UCSD-AML1 (cell line): ENCODE measurements around the gene RAB3C.
"Not testable (repeated sequence)": the region's sequence is repeated elsewhere in the genome, so short reads cannot be mapped to it uniquely, and the experiment has no call there.

Source experiments
- DNase-seq: peaks from one replicate; lab custom pipeline; 2025; ENCODE audit not compliant: unreplicated experiment; lab: John Stamatoyannopoulos, UW

RAB3C gene

DNA sequence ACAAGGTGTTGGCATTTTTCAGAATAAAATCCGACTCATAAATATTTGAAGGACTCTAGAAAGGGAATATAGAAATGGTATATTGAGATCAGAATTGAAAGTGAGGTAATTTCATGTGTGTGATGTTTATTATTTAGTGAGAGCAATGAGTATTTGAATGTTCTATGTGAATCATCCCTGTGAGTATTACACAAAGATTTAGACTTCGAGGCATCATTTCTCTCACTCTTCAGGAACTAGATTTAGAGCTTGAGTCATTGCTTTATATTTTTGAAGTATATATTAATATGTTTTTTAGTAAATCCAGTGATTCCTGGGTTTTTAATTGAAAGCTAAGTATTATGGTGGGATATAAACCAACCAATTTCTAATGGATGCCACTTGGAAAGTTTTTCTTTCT lies 91.2 kb downstream of the RAB3C start:
- DNase-seq: no peak

DNA sequence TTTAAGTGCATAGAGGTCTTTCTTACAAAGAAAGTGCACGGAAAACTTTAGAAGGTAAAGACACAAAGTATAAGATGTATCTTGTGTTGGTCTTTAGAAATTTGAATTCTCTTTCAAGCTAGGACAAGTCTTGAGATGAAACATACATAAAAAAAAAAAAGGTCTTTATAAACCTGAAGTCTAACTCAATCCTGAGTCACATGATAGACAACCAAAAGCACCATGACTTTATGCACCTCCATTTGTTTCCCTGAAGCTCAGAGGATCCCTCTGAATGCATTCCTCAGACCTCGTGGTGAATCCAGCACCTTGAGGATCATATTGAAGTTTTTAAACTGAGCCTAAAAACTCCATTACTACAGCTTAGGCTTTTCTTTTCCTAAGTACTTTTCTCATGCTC lies 91.8 kb downstream of the RAB3C start:
- no peak for DNase-seq

DNA sequence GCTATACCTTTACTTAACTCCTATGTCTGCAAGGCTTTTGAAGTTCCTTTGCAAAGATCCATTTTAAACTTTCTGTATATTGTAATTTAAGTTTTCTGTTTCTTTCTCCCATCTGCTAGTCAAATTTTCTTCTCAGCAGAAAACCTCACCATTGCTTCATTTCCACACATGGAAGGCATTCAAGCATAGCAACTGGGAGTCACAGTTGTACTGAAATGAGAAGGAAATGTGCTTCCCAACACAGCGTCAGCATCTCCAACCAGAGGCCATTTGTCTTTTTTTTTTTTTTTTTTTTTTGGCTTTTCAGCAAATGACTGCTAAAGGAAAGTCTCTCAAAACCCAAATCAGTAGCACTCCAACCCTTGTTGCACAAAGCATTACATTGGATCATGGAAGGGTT lies 92.5 kb downstream of the RAB3C start:
- no peak for DNase-seq

DNA sequence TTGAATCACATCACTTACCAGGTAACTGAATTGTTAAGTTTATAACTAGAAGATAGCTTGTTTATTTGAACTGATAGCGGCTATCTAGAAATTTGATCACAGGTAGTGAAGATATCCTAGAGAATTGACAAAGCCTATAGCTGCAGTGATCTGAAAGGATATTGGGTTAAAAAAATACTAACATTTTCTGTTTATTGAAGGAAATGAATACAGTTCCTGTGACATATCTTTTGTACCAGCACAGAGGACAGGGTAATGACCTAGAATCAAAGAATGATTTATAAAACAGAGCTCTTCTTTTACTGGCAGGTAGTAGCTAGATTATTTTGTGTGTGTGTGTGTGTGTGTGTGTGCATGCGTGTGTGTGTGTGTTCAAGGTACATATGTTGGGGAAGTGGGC lies 94.8 kb downstream of the RAB3C start:
- no peak for DNase-seq

DNA sequence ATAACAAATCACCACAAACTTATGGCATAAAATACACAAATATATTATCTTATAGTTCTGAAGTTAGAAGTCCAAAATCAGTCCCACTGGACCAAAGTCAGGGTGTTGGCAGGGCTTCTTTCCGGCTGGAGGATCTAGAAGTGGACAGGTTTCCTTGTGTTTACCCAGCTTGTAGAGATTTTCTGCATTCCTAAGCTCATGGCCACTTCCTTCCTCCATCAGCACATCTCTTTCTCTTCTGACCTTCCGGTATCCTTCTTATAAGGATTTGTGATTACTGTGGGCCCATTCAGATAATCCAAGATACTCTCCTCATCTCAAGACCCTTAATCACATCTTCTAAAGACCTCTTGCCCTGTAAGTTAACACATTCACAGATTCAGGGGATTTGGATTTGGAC lies 97.6 kb downstream of the RAB3C start:
- DNase-seq: no peak

DNA sequence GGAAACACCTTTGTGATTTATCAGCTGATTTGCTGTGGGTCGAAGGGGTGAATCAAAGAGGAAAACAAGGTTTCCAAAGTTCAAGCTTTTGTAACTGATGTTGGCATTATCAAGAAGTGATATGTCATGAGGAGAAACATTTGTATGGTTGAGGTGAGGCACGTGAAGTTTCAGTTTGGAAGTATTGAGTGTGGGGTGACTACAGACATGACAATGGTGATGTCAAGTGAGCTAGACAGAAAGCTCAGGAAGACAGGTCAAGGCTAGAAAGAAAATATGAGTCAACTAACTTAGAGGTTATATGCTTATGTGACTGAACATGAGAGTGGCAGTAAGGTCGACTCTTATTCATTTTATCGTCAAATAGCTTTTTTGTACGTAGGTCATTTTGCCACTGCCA lies 99.1 kb downstream of the RAB3C start:
- DNase-seq: no peak

DNA sequence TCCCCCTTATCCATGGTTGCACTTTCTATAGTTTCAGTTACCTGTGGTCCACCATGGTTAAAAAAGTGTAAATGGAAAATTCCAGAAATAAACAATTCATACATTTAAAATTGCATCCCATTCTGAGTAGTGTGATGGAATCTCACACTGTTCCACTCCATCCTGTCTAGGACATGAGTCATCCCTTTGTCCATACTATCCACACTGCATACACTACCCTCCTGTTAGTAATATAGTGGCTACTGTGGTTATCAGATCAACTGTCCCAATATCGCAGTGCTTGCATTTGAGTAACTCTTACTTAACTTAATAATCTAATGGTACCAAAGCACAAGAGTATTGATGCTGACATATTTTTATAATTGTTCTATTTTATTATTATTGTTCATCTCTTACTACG lies 100.7 kb downstream of the RAB3C start:
- no peak for DNase-seq

DNA sequence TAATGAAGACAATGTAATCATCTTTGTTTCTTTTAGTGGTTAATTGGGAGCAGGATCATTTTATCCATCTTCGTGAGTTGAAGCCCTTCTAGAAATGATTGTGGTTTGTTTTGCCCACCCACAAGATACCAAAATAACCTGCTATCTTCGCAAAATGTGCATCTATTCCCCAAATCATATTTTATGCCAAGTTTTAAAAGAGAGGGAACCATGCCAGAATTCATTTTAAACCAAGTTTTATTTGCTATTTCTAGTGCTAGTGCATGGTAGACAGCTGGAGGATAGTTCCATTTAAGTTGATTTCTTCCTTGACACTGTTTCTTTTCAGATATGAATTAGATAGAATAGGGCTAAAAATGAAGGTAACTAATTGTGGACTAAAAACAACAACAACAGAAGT lies 104.2 kb downstream of the RAB3C start:
- no peak for DNase-seq

DNA sequence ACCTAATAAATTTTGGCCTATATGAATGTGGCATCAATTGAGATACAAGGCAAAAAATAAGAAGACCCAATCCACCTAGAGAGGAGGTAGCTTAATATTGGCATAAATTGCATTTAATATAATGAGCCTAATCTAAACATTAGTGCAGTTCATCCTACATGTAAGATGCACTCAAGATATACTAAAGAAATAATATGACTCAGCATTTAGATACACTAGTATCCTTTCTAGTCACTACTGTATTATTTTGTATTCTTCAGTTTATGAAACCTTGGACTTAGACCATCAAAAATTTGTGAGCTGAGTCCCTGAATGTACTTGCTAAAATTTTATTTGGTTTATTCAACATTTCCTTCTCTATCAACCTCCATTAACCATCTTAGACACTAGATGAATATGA lies 104.7 kb downstream of the RAB3C start:
- no peak for DNase-seq

DNA sequence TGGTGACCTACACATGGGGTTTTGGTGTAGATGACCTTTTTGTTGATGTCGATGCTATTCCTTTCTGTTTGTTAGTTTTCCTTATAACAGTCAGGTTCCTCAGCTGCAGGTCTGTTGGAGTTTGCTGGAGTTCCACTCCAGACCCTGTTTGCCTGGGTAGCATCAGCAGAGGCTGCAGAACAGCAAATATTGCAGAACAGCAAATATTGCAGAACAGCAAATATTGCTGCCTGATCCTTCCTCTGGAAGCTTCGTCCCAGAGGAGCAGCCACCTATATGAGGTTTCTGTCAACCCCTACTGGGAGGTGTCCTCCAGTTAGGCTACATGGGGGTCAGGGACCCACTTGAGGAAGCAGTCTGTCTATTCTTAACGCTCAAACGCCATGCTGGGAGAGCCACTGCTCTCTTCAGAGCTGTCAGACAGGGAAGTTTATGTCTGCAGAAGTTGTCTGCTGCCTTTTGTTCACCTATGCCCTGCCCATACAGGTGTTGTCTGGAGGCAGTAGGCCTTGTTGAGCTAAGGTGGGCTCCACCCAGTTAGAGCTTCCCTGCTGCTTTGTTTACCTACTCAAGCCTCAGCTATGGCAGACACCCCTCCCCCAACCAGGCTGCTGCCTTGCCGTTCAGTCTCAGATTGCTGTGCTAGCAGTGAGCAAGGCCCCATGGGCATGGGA lies 116.3 kb downstream of the RAB3C start:
- DNase-seq: not testable (repeated sequence)

DNA sequence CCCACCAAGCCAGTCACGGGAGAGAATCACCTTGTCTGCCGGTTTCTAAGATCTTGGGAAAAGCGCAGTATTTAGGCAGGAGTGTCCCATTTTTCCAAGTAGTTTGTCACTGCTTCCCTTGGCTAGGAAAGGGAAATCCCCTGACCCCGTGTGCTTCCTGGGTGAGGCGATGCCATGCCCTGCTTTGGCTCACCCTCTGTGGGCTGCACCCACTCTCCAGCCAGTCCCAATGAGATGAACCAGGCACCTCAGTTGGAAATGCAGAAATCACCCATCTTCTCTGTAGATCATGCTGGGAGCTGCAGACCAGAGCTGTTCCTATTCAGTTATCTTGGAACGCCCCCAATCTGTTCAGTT lies 116.9 kb downstream of the RAB3C start:
- no peak for DNase-seq

DNA sequence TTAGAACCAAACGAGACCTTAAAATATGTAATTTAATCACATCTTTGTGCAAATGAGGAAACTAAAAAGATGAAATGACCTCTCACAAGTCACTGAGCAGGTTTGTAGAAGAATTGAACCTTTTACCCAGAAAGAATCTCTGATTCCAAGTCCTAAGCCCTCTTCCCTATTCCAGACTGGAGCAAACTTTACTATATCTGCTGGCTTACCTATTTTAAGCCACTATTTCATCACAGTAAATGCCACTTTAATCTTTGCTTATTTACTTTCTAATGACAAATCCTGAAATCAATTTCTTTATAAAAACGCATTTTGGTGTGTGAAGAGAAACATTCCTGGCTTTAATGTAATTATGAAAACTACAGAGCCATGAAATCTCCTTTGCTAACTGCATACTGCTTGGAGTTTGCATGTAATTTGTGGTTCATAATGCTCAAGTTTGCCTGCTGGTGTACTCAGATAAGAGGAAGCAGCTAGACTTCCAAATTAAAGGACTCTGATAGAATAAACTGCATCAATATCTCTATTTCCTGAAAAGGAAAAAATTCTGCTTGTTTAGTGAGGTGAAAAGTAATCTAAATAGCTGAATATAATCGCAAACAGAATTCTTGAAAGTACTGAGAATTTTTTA lies 121.2 kb downstream of the RAB3C start:
- no peak for DNase-seq

DNA sequence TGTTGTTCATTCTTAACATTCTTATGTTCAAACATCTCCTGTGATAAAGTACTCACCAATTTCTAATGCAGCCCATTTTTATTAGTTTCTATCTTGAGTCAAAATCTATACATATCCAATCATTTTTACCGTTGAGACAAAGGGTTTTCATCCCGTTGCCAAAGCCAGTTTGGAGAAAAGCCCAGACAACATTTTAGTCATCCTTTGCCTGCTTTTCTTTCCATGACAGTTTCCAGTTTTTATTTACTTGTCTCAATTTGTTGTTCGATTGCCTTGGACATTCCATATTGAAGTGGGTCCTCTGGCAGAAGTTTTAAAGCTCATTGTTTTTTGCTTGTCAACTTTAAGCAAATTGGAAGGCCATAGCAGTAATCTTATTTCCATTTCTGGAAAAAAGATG lies 123.9 kb downstream of the RAB3C start:
- DNase-seq: no peak

DNA sequence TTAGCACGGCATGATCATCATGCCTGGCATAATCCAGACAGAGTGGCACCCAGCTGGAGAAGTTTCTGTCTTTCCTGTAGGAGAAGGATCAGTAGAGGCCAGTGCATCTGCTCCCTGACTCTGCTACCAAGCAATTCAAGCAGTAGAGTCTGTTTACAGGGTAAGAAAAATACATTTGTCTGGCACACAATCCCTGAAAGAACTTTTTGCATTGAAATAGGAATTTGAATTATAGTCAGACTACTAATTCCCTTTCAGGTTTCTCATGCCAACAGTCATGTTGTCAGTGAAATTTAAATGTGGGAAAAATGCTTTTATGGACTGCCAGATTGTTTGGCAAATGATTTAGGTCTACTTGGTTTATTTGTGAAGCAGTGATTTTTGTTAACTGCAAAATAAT lies 125.6 kb downstream of the RAB3C start:
- DNase-seq: no peak

DNA sequence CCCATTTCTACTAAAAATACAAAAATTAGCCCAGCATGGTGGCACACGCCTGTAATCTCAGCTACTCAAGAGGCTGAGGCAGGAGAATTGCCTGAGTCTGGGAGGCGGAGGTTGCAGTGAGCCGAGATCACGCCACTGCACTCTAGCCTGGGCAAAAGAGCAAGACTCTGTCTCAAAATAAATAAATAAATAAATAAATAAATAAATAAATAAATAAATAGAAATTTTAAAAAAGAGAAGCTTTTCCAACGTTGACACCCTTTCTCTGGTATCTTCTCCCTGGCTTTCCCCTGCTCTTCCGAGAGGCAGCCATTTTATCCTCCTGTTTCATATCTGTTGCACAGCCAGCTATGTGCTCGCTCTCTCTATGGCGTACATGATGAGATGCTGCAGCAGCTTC lies 127.5 kb downstream of the RAB3C start:
- DNase-seq: not testable (repeated sequence)

DNA sequence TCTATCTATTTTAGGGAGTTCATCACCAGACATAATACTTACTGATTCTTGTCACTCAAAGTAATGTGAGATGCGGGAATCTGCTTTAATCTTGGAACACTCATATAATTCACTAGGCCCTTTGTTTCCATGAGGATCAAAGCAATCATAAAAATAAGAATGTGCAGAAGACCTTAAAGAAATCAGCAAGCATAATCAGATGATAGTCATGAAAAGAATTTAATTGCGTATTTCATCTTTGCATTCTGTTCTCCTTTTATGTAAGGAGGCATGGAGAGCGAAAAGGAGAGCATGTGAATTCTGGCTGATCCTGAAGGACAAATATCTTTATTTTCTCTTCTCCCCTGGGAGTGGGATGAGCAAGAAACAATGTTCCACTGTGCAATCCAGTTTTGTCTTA lies 128.0 kb downstream of the RAB3C start:
- no peak for DNase-seq

DNA sequence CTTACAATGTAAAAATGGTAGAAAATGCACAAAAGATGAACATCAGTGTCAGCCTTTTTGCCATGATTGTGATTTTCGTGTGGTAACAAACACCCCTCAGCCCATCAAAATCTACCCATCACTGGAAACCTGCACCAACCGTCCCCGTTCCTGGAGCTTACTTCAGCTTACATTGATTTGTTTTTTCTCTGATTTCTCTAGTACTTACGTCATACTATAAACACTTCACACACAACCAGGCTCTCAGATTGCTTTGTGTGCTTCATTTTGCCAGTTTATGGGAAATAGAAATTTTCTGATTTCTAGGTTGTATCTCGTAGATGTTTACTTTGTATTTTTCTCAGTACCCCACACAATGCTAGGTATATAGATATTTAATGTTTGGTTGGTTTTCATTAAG lies 129.1 kb downstream of the RAB3C start:
- DNase-seq: no peak

DNA sequence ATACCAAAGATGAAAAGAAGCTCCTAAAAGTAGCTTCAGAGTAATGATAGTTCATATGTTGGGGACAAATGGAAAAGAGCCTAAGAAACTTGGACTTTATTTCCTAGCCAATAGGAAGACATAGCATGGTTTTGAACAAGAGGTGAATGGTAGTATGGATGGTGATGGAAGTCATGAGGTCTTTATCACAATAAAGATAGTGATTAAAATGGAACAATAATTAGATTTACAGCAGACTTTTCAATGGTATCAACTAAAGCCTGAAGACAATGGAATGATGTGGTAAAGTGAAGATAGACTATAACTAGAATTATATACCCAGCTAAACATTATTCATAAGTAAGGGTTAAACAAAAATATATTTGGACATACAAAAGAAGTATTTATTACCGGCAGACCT lies 131.2 kb downstream of the RAB3C start:
- no peak for DNase-seq

DNA sequence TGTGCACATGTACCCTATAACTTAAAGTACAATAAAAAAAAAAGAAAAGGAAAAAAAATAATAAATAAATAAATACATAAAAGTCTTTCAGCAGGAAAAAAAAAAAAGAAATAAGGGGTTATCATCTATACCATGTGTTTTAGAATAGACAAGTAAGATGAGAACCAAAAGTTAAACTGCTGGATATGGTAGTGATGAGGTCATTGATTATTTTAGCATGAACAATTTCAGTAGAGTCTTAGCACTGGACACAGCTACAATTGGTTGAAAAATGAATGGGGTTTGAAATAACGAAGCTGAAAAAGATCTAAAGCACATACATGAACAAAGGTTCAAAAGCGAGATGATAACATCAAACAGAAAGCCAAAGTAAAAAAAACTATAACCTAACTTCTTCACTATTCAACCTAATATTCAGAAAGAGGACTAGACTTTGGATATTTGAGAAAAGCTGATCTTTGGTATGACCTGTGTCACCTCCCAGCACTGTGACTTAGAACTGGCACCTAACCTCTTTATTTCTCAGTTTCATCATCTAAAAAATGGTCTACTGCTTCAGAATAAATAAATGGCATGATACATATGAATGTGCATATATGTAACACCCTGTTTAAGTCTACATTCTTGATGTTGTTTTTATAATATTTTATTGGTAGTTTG lies 133.3 kb downstream of the RAB3C start:
- no peak for DNase-seq

DNA sequence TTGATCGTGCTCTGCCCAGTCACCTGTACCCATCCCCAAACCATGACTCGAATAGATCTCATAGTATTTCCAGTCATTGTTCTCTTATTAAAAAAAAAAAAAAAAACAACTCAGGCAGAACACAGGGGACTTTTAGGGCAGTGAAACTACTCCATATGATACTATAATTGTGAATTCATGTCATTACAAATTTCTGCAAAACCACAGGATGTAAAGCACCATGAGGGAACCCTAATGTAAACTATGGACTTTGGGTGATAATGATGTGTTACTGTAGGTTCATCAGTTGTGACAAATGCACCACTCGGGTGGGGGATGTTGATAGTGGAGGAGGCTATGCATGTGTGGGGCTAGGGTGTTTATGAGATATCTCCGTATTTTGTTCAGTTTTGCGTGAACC lies 133.8 kb downstream of the RAB3C start:
- DNase-seq: no peak

DNA sequence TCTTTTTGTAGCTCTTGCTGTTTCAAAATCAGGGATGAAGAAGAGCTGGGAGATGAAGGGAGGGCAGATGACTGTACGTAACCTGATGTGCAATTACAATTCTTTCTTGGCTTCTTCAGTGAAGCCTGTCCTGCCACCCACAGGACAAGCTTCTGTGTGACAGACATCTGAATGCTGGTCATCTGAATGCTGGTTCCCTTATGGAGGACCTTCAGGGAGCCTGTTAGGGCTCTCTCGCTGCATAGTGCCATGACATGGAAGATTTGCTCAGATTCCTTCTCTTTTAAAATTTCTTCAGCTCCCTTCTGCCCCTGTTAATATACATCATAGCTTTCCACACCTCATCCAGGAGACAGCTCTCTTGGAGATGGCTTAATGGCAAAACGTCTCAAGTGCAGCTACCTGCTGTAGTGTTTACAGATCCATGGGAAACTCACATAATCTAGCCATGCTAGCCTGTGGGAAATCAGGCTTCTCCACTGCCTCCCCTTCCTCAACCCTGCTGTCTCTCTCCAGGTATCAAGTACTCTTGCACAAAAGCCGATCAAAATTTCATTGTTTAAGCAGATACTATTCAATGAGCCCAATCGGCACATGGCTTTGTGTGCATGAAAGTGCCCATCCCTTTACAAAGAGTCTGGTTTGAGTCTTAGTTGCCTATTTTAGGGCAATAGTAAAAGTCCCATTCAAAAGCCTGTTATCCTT lies 134.6 kb downstream of the RAB3C start:
- no peak for DNase-seq
